HS-5 (cell line): ENCODE data around the gene EGFL7.

Source experiments
- DNase-seq: peaks from one replicate; pipeline ENCODE4 v3.0.0-alpha.2; 2012; ENCODE audit warnings: low read depth

Gene EGFL7

DNA sequence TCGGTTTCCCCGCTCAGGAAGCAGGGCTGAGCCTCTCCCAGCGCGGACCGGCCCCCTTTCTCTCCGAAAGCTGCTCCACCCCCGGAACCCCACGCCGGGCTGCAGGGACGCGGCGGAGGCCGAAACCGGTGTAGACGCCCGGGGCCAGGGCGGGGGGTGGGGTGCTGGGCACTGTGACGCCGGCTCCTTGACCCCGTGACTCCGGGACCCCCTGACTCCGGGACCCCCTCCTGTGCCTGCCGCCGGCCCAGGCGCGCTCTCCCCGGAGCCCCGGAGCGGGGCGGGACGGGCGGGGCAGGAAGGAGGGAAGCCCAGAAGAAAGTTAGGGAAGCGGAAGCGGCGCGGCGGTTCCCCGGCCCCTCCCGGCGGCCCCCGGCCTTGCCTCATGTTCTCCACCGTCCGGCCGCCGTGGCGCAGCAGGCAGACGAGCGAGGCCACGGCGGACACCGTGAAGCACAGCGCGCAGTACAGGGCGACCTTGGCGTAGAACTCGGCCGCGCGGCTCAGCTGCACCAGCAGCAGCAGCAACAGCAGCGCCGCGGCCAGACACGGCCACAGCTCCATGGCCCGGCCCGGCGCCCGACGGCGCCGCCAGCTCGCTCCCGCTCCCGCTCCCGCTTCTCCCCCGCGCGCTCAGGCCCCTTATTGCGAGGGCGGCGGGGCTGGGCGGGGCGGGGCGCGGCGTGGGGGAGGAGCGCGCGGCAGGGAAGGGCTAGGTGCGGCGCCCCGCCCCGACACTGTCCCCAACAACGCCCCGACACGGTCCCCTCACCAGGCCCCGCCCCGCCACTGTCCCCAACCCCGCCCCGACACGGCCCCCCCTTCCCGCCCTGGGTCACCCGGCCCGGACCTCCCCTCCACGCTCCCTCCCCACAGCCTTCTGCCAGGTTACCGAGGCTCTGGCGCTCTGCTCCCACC, 24.3 kb downstream of the EGFL7 start, which contains the start of gene AGPAT2:
TSS of gene AGPAT2 (minus strand) at position 664 of the 918 bp plus-strand sequence. CDS start at position 564, 100 bp downstream.
- DNase-seq: no peak

DNA sequence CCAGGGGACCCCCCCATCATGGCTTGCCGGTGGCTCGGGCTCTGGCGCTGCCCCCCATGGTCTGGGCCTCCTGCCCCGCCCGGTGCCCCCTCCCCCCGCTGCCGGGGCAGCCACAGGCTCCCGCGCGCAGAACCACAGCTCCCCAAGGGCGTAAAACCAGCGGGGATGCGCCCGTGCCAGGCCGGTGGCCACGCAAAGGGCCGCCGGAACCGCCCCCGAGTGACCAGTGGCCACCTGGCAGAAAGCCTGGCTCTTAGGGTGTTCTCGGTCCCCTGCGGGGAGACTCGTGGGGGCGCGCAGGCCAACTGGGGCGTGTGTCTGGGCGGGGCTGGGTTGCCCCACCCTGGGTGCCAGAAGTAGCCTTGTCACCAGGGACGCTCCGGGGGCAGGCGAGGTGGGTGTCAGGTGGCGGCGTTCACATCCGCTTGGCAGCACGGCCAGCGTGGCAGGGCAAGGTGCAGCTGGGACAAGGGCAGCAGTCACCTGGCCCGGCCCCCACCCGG, 25.1 kb downstream of the EGFL7 start:
- DNase-seq: no peak

DNA sequence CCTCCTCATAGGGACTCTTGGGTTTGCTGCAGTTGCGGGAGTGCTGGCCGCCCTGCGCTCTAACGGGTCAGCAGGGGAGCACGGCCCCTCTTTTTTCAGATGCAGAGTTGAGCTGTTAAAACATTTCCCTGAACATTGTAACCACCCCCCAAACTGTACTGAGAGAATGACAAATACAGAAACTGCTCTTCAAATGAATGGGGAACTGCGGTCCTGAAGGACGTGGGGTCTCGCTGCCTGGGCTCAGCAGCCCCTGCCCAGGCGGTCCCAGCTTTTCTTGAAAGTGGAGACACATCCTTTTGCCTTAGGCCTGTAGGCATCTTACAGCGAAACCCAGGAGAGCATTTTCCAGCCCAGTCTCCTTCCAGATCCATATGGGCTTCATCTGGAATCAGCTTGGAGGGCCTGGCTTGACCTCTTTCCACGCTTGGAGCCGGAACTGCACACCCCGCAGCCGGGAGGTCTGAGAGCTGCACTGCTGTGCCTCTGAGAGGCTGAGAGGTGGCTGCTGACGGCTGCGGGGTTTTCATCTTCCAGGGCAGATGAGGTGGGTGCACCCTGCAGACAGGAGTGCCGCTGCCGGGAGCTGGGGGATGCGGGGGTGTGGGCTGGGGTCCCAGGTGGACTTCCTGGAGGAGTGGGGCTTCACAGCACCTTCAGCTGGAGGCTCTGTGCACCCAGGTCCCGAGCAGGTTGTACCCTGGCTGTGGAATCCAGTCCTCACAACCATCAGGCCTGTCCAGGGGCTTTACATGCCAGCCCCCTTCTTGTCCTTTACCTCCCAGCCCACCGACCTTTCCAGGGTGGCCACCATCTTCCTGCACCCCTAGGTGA, 25.8 kb downstream of the EGFL7 start:
- no peak for DNase-seq

DNA sequence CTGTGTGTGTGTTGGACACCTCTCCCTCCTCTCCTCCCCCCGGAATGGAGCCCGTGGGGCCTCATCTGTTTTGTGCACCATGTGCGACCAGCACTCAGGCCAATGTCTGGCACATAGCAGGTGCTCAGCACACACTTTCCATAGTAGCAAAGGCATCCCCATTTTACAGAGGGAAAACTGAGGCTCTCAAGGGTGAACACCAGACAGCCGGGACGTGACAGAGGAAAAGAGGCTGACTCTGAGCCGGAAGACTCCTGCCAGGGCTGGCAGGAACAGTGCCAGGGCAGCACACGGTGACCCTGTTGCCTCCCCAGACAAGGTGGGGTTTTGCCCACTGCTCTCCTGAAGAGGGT, 26.4 kb downstream of the EGFL7 start:
- no peak for DNase-seq

DNA sequence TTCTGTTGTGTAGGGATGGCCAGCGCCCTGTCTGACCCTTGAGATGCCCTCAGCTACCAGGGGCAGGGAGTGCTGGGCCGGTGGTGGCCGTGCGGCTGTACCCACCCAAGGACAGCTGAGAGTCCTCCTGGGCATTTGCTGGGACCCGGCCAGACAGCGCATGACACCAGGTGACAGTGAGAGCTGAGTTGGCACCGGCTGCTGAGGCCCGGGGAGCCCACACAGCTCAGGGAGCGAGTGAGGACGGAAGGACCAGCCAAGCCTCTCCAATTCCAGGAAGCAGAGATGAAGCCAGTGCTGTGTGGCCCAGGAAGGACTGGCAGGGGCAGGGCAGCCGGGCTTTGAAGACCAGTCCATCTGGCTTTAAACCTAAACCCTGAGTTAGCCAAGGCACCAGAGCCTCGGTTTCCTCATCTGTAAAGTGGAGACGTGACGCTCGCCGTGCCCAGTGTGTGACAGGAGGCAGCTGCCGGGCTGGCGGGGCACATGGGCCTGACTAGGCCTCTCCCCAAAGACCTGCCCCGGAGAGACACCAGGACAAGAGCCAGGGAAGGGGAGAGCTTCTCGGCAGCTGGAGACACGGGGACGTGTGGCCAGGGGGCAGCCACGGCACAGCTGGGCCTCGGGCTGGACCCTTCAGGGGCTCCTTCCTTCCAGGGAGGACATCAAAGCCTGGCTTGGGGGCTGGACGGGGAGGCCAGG, 27.5 kb downstream of the EGFL7 start:
- DNase-seq: no peak

DNA sequence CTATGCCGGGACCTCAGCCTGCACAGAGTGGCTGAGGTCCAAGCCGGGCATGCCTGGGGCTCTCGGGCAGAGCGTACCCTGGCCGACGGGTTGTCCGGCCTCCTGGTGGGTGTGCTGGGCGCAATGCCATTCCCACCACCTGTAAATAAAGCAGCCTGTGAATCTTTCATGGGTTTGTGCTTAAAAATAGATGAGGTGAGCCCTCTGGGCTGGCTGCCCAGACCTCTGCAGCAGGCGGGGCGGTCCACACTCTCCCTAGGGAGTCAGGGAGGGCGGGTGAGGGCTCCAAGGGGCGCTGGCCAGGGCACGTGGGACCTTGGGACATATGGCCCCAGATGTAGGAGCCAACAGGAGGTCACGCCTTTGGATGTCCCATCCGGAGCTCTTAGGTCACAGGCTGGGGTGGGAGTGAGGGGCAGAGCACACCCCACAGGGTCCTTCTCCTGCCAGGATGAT, 28.1 kb downstream of the EGFL7 start:
- no peak for DNase-seq

DNA sequence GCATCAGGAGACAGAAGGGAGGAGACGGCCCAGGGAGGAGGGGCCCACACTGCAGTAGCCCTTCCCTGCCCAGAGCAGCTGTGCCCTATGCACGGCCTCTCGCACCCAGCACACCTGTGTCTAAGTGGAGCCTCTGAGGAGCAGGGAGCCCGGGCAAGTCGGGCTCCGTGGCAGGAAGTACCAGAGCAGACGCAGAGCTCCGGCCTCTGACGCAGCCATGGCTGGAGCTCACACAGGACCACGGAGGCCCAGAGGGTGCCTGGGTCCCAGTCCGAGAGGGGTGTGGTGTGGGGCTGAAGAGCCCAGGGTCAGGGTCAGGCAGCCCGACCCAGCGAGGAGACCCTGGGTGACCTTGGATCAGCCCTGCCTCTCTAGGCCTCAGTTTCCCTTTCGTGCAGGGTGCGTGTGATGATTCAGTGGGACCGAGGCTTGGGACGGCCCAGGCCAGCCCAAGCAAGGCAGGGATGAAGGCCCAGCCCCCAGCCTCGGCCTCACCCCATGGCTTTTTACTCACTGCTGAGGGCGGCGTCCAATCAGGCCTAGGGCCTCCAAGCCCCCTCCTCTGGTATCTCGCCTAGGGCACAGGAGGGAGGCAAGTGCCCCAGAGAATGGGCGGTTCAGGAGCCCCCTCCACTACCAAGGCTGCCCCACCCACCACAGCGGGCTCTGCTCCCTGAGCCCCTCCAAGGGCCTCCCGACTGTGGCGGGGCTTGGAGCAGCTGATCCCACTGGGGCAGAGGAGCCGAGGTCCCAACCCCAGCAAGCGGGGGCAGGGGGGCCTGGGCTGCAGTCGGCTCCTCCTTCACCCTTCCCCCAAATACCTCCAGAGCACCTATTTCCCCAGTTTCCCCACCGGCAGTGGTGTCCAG, 28.8 kb downstream of the EGFL7 start:
- DNase-seq: no peak

DNA sequence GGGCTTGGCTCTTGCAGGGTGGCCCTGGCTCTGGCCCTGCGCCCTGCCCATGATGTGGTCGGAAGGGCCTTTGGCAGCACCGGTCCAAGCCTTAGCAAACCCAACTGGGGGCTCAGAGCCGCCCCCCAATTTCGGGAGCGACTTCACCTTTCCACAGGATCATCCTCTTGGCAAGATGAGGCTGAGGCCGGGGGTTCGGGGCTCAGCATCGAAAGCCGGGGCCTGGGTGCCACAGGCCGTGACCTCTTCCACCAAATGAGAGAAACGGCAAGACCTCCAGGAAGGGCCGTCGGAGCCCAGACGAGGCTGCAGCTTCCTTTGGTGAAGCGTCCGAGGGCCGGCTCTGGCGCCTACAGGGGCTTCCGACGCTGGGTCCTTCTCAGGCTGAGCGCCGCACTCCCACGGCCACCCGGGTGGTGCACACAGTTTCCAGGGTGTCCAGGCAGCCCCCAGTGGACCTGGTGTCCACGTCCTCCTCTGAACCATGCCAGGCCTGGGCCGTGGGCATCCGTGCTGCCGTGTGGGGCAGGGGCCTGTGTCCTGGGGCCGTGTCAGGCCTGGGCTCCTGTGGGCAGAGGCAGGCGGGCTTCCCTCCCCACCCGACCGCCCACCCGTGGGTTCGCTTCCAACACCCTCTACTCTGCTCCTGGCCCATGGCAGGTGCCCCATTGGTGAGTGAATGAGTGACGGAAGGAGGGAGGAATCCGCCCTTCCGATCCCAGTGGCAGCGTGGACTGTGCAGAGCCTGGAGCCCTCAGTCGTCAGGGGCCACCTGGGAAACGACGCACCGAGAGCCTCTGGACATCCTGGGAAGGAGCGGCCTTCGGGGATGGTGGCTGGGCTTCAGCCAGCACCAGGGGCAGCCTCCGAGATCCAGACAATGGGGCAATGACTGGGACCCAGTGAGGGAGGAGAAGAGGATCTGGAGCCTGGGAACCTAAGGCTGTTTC, 29.7 kb downstream of the EGFL7 start:
- DNase-seq: no peak

DNA sequence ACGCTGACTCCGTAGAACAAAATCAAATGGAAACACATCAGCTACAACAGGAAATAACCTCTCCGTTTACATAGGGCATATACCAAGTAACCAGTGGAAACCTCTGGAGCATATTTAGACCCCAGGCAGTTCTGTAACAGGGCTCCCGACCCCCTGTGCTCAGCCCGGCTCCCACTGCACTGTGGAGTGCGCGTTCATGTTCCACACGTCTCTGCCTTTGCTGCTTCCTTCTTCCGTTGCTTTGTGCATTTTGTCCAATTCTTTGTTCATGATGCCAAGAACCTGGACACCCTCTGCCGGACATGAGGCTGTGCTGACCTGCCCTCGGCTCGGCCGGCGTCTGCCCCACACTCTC, 30.4 kb downstream of the EGFL7 start:
- DNase-seq: no peak

DNA sequence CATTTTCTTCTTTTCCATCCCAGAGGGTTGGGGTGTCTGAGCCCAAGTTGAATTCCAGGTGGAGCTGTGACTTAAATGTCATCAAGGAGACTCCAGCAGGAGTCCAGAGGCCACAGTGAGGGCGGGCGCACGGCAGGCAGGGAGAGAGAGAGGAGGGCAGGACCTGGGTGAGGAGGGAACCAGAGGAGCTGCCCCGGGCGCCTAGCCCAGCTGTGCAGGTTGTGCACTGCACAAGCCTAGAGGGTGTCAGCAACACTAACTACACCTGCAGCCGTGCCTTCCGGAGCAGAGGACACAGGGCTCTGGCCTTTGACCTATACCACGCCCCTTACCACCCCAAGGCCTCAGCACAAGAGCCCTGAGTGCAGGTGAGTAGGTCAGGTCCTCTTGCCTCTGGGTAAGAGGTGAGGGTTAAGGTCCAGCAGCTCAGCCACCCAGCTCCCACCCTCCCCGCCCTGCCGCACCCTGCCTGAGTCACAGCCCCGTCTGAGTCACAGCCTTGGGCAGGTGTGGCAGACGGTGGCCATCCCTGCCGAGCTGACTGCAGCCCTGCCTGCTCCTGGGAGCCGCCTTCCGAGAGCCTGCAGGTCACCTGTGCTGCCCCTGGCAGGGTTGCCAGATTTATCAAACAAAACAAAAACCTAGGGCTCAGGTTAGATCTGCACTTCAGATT, 30.9 kb downstream of the EGFL7 start:
- peak; percentile 6 for DNase-seq

DNA sequence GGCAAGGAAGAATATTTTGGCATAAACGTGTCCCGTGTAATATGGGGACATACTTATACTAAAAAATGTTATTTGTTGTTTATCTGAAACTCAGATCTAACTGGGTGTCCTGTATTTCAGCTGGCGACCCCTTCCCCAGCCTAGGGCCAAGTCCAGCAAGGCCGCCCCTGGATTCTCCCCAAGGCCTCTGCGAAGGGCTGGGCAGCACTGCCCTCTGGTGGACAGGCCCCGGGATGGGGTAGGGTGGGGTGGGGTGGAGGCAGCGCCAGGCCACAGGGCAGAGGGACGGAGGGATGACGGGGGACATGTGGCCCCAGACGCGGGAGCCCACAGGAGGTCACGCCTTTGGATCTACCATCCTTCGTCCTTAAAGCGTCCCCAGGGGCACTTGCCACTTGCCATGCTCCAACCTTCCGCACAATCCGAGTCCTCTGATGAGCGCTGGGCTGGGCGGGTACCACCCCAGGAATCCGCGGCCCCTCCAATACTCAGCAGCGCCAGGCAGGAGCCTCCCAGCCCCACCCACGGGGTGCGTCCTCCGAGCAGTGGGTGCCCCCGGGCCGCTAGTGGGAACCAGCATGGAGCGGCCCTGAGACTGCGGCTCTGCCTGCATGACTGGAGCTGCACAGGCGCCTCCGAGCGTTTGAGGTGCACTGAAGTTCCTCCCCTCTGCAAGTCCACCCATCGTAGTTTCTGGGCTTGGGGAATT, 31.6 kb downstream of the EGFL7 start:
- no peak for DNase-seq

DNA sequence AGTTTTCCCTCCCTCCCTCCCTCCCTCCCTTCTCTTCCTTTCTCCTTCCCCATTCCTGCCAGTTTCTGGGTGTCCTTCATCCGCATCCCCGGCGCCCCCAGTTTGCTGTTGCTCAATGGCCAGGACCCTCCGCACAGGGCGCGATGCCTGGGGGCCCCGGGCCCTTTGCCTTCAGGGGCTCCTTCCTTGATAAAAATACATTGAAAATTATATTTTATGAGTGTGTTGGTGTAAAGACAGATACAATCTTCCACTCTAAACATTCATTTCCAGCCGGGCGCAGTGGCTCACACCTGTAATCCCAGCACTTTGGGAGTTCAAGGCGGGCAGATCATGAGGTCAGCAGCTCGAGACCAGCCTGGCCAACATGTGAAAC, 32.1 kb downstream of the EGFL7 start:
- DNase-seq: no peak

DNA sequence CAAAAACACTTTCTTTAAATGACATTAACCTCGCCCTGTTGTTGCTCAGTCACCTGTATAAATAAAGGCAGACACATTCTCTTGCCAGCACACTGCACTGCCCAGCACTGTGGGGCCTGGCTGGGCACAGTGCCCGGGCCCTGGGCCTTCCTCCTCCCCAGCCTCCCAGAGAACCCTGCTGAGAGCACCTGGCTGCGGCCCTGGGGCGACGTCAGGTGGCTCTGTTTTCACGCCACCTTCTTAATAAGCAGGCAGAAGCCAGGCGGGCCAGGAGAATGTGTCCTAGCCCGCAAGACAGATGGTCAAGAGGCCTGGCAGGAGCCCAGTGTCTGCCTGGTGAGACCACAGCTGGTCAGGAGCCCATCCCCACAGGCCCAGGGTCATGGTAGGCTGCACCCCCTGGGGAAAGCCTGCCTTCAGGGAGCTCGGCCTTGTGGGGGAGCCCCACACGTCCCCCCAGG, 32.7 kb downstream of the EGFL7 start:
- no peak for DNase-seq

DNA sequence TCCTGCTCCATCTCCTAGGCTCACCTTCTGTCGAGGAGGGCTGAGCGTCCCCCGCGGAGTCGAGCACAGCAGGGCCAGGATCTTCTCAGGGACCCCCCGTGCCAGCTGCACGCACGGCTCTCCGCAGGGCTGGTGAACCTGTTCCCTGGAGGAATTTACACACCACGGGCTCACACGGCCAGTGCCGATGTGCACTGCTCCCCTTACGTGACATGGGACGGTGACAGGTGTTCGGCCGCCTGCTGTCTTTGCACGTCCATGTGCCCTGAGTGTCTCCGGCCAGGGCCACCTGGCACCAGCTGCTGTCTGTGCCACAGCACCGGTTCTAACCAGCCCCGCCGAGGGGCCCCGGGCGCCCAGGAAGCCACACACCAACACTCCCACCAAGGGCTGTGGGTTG, 33.2 kb downstream of the EGFL7 start:
- DNase-seq: no peak

DNA sequence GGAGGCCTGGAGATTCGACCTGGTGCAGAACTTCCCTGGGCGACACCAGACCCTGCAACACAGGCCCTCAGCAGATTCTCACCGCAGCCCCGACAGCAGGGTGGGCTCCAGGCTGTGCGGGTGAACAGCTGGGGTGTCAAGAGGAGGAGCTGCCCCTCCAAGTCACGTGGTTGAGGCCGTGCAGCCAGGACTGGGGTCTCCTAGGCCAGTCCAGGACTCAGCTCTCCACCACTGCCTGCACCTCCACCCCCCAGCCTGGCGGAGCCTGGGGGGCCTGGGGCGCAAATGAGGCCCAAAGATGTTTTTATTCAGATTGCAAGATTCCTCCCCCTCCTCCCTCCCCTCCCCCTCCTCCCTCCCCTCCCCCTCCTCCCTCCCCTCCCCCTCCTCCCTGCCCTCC, 33.8 kb downstream of the EGFL7 start:
- DNase-seq: no peak

DNA sequence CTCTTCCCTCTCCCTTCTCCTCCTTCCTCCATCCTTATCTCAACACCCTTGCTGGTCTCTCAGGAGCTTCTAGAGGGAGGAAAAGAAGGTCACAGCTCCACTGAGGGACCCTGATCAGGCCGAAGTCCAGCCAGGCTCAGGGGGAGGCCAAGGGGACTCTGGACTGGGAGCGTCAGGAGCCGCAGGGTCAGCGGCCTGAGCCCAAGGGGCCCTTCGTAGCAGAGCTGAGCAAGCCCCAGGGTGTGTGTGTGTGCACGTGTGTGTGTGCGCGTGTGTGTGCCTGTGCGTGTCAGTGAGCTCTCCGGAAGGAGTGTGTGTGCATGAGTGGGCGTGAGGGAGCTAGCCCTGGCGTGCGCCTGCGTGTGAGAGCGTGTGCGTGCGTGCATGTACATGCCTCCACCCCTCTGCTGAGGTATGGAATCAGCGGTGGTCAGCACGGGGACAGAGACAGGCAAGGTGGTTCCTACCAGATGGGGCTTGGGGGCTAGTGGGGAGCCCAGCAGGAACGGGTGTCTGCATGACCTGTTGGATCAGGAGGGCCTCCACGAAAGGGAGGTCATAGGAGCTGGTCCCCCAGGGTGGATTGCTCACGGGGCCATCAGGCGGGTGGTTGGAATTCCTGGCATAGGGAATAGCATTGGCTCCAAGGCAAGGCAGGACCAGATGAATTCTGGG, 34.6 kb downstream of the EGFL7 start:
- DNase-seq: no peak

DNA sequence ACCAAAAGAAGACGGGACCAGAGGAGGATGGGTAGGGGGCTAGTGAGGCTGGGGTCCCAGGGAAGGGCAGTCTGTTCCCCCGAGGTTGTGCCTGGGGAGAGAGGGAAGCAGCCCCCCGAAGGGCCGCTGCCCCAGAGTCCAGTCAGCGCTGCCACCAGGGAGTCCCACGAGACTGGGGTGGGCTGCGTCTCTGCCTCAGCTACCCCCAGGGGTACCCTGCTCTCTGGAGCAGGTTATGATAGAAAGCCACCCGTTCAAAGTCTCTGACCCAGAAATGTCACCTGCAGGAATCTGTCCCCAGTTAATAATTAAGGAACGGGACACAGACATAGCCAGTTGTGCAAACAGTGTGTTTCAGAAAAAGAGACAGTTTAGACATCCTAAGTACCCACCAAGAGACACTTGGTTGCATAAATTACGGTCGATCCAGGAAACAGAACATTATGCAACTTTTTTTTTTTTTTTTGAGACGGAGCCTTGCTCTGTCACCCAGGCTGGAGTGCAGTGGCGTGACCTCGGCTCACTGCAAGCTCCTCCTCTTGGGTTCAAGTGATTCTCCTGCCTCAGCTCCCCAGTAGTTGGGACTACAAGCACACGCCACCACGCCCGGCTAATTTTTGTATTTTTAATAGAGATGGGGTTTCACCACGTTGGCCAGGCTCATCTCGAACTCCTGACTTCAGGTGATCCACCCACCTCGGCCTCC, 35.3 kb downstream of the EGFL7 start:
- no peak for DNase-seq
